Measurements from ENCODE around the gene PRSS22. TPM values are rescaled to one million over a fixed set of nuclear protein-coding genes. Genes with fewer than 3 reads are reported as not detected.

The PRSS22 gene
- total and polyA plus RNA-seq, 5 donors, result not detected

- DNase-seq (peak in 1 of 3 donors; percentile 35), ATAC-seq (peak; percentile 9 to 50)
- Histone ChIP-seq H3K27me3 (ENCODE audit: control insufficient read depth, insufficient read depth) (no peaks in the 10 kb centered on the region), H3K4me1 (ENCODE audit: control insufficient read depth, insufficient read depth, low read length) (no peaks in the 10 kb centered on the region), H3K9me3 (ENCODE audit: control insufficient read depth, low read length) (no peaks in the 10 kb centered on the region), H3K27ac (ENCODE audit: low read length) (no peak overlapping the region), H3K4me3 (ENCODE audit: low read length) (no peak overlapping the region)
- 18% methylated on average over 23 of the region's 23 CpGs for WGBS
- intact Hi-C loops (cut with DNase I), result no loop called here
These were observed 465 bp upstream of the PRSS22 start for GRCh38 chr16:2858245-2859025.

GRCh38 chr16:2856686-2857450 is 1.1 kb downstream of the PRSS22 start:
- 81% methylated on average over 24 of the region's 24 CpGs for WGBS
- Histone ChIP-seq H3K9me3 (ENCODE audit: control insufficient read depth, low read length) (no peaks in the 10 kb centered on the region), H3K27ac (ENCODE audit: low read length) (no peak overlapping the region), H3K4me1 (ENCODE audit: control insufficient read depth, insufficient read depth, low read length) (no peaks in the 10 kb centered on the region), H3K27me3 (ENCODE audit: control insufficient read depth, insufficient read depth) (no peaks in the 10 kb centered on the region), H3K4me3 (ENCODE audit: low read length) (no peak overlapping the region)
- no peak for ATAC-seq
- DNase-seq, result no peak
- intact Hi-C loops (cut with DNase I), result no loop called here

DNA sequence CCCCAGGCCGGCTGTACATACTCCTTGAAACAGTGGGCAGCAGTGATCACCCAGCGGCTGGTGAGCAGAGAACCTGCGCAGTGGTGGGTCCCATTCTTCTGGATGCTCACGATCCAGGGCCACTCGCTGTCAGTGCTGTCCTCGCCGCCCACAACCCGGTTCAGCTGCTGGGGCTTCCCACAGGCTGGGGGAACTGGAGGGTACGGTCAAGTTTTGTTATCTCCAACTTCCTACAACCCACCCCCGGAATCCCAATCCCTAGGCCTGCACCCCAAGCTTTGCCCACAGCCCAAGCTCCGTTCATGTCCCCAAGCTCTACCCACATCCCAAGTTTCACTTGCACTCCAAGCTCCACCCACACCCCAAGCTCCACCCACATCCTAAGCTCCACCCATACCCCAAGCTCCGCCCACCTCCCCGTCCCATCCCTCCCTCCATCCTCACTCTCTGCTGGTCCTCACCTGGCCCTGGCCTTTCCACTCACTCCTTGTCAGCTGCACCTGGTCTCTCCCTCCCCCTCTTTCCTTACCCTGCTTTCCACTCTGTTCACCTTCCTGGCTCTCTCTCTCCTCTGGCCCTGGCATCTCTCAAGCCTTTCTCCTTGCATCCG is 1.8 kb downstream of the PRSS22 start:
- no peak for DNase-seq
- no peaks in the 10 kb centered on the region for H3K9me3 ChIP-seq (ENCODE audit: control insufficient read depth, low read length)
- H3K27me3 ChIP-seq (ENCODE audit: control insufficient read depth, insufficient read depth), result no peaks in the 10 kb centered on the region
- intact Hi-C loops (cut with DNase I), result no loop called here
- H3K4me3 ChIP-seq (ENCODE audit: low read length), result no peak overlapping the region
- 81% methylated on average over 14 of the region's 14 CpGs for WGBS
- no peaks in the 10 kb centered on the region for H3K4me1 ChIP-seq (ENCODE audit: control insufficient read depth, insufficient read depth, low read length)
- ATAC-seq, result no peak
- H3K27ac ChIP-seq (ENCODE audit: low read length), result no peak overlapping the region

GRCh38 chr16:2855536-2855935 is 2.4 kb downstream of the PRSS22 start:
- 79% methylated on average over 6 of the region's 6 CpGs for WGBS
- H3K27ac ChIP-seq (ENCODE audit: low read length), result no peak overlapping the region
- ATAC-seq (no peak), DNase-seq (no peak)
- no peaks in the 10 kb centered on the region for H3K27me3 ChIP-seq (ENCODE audit: control insufficient read depth, insufficient read depth)
- no peaks in the 10 kb centered on the region for H3K9me3 ChIP-seq (ENCODE audit: control insufficient read depth, low read length)
- H3K4me3 ChIP-seq (ENCODE audit: low read length), result no peak overlapping the region
- intact Hi-C loops (cut with DNase I), result no loop called here
- no peaks in the 10 kb centered on the region for H3K4me1 ChIP-seq (ENCODE audit: control insufficient read depth, insufficient read depth, low read length)

GRCh38 chr16:2854700-2855309 is 3.2 kb downstream of the PRSS22 start:
- intact Hi-C loops (cut with DNase I), result no loop called here
- no peaks in the 10 kb centered on the region for H3K27me3 ChIP-seq (ENCODE audit: control insufficient read depth, insufficient read depth)

DNA sequence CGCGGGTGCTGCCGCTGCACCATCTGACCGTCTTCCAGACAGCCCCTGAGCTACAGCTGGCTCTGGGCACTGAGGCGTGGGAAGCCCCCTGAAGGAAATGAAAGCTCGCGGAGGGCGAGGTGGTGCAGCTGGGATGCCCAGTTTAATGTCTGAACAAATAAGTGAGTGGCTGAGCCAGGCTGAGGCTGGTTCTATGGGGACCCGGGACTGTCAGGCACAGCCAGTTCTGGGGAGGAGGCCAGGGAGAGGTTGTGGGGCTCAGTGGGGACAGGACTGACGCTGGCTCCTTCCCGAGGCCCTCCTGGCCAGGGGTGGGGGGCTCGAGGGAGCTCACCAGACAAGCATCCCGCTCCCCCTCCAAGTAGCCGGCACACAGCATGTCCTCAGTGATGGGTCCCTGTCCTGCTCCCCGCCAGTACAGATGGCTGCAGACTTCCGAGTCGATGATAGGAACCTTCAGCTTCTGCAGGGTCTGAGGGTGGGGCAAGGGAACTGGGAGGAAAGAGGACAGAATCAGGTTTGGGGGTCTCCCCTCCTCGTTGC is 4.4 kb downstream of the PRSS22 start:
- DNase-seq, result no peak
- no peak overlapping the region for H3K4me3 ChIP-seq (ENCODE audit: low read length)
- 75% methylated on average over 18 of the region's 18 CpGs for WGBS
- ATAC-seq, result no peak
- intact Hi-C loops (cut with DNase I), result no loop called here
- no peaks in the 10 kb centered on the region for H3K27me3 ChIP-seq (ENCODE audit: control insufficient read depth, insufficient read depth)
- H3K9me3 ChIP-seq (ENCODE audit: control insufficient read depth, low read length), result no peaks in the 10 kb centered on the region
- no peaks in the 10 kb centered on the region for H3K4me1 ChIP-seq (ENCODE audit: control insufficient read depth, insufficient read depth, low read length)
- H3K27ac ChIP-seq (ENCODE audit: low read length), result no peak overlapping the region

More at GRCh38 chr16:2854700-2855309, 3.2 kb downstream of the PRSS22 start:
- Histone ChIP-seq H3K27ac (ENCODE audit: low read length) (no peak overlapping the region), H3K9me3 (ENCODE audit: control insufficient read depth, low read length) (no peaks in the 10 kb centered on the region), H3K4me1 (ENCODE audit: control insufficient read depth, insufficient read depth, low read length) (no peaks in the 10 kb centered on the region), H3K4me3 (ENCODE audit: low read length) (no peak overlapping the region)
- no peak for DNase-seq
- no peak for ATAC-seq
- WGBS, result 53% methylated on average over 5 of the region's 5 CpGs

GRCh38 chr16:2852731-2853507 is 5.1 kb downstream of the PRSS22 start:
- WGBS, result 44% methylated on average over 56 of the region's 56 CpGs
- peak in 1 of 2 donors; percentile 8 for ATAC-seq
- Histone ChIP-seq H3K4me3 (ENCODE audit: low read length) (no peak overlapping the region), H3K4me1 (ENCODE audit: control insufficient read depth, insufficient read depth, low read length) (no peaks in the 10 kb centered on the region), H3K27ac (ENCODE audit: low read length) (no peak overlapping the region), H3K9me3 (ENCODE audit: control insufficient read depth, low read length) (no peaks in the 10 kb centered on the region), H3K27me3 (ENCODE audit: control insufficient read depth, insufficient read depth) (no peaks in the 10 kb centered on the region)
- DNase-seq, result no peak
- intact Hi-C loops (cut with DNase I), result no loop called here

GRCh38 chr16:2852003-2852730 is 5.8 kb downstream of the PRSS22 start:
- intact Hi-C loops (cut with DNase I), result no loop called here
- Histone ChIP-seq H3K27ac (ENCODE audit: low read length) (no peak overlapping the region), H3K9me3 (ENCODE audit: control insufficient read depth, low read length) (no peaks in the 10 kb centered on the region), H3K27me3 (ENCODE audit: control insufficient read depth, insufficient read depth) (no peaks in the 10 kb centered on the region), H3K4me3 (ENCODE audit: low read length) (no peak overlapping the region), H3K4me1 (ENCODE audit: control insufficient read depth, insufficient read depth, low read length) (no peaks in the 10 kb centered on the region)
- ATAC-seq (no peak), DNase-seq (no peak)
- 88% methylated on average over 16 of the region's 16 CpGs for WGBS

DNA sequence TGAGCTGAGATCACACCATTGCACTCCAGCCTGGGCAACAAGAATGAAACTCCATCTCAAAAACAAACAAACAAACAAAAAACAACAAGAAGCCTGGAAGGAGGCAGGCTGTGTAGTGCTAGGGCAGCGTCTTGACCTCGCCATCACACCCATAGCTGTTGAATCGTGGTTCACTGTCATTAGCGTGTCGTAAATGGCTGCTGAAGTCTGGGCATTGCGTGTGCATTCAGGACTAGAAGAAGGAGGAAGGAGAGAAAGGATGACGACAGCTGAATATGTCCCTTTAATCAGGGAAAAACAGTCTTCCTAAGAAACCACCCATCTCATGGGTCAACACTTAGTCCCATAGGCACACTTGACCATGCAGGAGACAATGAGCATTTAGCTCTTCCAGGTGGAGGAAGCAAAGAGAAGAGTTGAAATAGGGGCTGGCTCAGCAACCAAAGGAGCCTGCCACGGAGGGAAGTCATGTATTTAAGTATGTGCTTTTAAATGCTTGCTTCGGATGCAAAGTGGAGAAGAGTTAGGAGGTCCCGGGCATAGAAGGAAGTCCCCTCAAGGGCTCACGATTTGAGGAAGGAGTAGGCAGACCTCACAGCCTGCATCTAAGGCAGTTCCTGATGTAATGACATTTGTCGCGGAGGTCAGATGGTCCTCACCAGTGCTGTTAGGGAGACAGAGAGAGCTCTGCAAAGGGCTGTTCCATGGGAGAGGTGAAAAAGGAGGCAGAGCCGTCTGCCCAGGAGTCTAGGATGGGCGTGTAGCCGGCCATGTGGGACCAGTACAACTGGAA is 8.8 kb downstream of the PRSS22 start:
- Histone ChIP-seq H3K9me3 (ENCODE audit: control insufficient read depth, low read length) (no peaks in the 10 kb centered on the region), H3K27ac (ENCODE audit: low read length) (no peak overlapping the region), H3K4me3 (ENCODE audit: low read length) (no peak overlapping the region), H3K4me1 (ENCODE audit: control insufficient read depth, insufficient read depth, low read length) (no peaks in the 10 kb centered on the region), H3K27me3 (ENCODE audit: control insufficient read depth, insufficient read depth) (no peaks in the 10 kb centered on the region)
- DNase-seq (no peak), ATAC-seq (no peak)
- WGBS, result 79% methylated on average over 16 of the region's 16 CpGs
- intact Hi-C loops (cut with DNase I), result no loop called here

Data from right cardiac atrium (tissue), 5 donors.